Measurements from ENCODE around the gene LPCAT1.

Gene LPCAT1

DNA sequence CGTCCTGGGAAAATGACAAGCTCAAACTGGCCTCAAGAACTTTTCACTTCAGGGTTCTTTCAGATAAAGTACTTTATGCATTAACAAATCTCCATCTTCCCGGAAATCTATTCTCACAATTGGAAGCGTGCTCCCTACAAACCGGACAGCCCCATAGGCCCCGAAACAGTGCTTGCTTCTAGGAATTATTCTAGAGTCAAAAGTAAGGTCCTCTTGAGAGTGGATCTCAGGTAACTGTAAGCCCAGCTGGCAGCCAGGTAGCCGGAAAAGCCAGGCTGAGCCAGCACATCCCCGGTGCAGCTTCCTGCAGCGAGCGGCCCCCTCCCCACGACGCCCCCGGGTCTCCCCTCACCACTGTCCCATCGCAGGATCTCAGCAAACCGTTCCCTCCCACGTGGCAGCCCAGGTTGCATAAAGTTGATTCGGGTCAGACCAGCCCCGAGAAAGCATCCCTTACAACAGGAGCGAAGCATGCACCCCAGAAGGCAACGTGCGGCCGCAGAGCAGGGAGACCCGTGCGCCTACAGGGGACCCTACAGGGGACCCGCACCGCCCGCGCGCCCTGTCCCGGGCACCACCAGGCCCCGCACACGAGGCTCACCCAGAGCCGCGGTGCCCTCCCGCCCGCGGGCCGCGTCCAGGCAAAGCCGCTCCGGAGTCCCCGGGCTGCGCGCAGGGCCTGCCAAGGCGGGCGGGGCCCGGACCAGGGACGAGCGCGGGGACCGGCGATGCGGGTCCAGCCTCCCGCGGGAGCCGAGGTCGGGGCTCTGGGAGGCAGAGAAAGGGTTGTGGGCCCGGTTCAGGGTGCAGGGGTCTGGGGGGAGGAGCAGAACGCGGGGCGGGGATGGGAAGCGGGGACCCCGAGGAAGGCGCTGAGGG, 920 bp downstream of the LPCAT1 start:
- H3K27ac ChIP-seq: no peak overlapping the region

DNA sequence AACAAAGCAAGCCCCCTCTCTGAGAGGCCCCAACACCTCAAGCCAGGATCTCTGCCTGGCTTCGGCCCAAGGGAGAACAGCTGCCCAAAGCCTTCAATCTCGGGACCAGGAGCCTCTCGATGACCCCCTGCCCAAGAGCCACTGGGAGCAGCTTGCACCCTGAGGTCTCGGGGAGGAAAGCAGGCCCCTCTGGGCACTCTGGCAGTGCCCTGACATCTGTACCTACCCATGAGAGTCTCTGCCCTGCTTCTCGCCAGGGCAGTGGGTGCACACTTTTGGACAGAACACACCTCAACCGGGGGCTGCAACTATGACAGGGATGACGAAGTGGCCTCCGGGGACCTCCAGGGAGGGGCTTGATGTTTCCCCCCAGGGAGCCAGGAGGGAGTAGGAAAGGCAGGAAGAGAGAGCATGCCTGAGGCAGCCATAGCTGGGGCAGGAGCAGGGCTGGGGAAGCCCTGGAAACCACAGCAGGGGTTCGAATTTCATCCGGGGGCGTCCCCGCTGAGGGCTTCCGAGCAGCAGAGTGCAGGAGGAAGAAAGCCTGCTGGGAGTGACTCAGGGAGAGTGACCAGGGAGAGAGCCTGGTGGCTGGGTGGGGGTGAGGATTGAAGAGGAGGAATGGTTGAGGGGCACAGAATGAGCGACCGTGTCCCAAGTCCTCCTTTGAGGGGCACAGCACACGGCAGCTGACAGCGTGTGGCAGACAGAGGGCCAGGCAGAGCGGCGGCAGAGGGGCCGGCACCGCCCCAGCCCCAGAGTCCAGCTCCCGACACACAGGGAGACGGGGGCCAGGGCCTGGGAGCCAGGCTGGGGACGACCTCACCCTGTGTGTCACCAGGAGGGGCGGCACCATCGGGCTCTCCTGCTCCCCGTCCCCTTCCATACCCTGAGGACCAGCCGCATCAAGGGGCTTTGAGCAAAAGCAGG, 1.8 kb downstream of the LPCAT1 start:
- TF ChIP-seq, protein P1, sequence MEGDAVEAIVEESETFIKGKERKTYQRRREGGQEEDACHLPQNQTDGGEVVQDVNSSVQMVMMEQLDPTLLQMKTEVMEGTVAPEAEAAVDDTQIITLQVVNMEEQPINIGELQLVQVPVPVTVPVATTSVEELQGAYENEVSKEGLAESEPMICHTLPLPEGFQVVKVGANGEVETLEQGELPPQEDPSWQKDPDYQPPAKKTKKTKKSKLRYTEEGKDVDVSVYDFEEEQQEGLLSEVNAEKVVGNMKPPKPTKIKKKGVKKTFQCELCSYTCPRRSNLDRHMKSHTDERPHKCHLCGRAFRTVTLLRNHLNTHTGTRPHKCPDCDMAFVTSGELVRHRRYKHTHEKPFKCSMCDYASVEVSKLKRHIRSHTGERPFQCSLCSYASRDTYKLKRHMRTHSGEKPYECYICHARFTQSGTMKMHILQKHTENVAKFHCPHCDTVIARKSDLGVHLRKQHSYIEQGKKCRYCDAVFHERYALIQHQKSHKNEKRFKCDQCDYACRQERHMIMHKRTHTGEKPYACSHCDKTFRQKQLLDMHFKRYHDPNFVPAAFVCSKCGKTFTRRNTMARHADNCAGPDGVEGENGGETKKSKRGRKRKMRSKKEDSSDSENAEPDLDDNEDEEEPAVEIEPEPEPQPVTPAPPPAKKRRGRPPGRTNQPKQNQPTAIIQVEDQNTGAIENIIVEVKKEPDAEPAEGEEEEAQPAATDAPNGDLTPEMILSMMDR (IDR thresholded peaks at IDR 0.05): no peak
- no peak for TF ChIP-seq ZFX (IDR thresholded peaks at IDR 0.05; ENCODE audit: borderline replicate concordance)
- H3K27ac ChIP-seq: no peak overlapping the region

More for the DNA sequence above, 920 bp downstream of the LPCAT1 start:
- TF ChIP-seq, protein P1 (IDR thresholded peaks at IDR 0.05): no peak
- TF ChIP-seq ZFX (IDR thresholded peaks at IDR 0.05; ENCODE audit: borderline replicate concordance): no peak

DNA sequence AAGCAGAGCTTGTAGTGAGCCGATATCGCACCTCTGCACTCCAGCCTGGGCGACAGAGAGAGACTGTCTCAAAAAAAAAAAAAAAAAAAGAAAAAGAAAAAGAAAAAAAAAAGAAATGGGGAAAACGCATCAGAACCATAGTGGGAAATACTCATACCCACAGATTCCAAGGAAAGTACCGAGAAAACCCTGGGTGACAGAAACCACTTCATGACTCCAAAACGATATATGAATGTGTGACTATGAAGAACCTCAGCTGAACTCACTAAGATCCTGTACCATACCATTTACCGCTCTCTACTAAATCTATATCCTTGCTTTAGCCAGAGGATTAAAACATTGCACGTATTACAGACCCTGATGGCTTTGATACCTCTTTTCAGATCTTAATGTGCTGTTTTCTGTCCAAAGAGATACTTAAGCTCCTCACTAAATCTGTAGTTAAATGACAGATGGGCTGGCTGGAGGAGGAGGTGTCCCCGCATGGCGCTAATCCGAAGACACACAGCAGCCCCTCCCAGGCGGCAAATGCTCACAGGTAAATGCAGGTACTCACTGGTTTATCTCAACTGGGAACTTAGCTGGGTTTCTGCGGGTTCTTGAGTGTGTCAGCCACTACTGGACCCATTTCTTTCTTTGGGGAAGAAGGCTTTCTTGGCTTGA, 2.8 kb downstream of the LPCAT1 start:
- H3K27ac ChIP-seq: no peak overlapping the region
- TF ChIP-seq ZFX (IDR thresholded peaks at IDR 0.05; ENCODE audit: borderline replicate concordance): no peak
- TF ChIP-seq, protein P1 (IDR thresholded peaks at IDR 0.05): no peak

DNA sequence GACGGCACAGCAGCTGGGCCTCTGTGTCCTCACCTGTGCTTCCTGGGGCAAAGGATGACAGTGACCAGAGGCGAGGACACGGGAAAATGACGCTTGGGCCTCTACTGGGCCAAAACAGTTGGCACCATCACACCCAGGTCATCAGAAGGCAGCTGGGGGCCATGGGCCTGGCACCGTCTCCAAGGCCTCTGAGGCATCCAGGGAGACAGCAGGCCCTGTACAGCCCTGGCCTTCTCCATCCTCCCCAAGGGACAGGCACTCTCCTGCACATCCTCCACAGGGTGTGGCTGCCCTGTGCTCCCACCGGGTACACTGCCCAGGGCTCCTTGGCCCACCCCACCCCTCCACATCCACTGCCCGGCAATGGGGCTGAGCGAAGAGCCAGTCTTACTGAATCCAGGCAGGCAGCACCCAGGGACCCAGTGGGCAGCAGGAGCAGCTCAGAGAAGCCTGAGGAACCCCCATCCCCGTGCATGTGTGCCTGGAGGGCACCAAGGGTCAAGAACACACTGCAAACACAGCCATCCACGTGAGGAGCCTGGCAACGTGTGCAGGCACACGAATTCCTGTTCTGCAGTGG, 4.0 kb downstream of the LPCAT1 start:
- H3K27ac ChIP-seq: no peak overlapping the region
- TF ChIP-seq ZFX (IDR thresholded peaks at IDR 0.05; ENCODE audit: borderline replicate concordance): no peak
- TF ChIP-seq, protein P1 (IDR thresholded peaks at IDR 0.05): no peak

DNA sequence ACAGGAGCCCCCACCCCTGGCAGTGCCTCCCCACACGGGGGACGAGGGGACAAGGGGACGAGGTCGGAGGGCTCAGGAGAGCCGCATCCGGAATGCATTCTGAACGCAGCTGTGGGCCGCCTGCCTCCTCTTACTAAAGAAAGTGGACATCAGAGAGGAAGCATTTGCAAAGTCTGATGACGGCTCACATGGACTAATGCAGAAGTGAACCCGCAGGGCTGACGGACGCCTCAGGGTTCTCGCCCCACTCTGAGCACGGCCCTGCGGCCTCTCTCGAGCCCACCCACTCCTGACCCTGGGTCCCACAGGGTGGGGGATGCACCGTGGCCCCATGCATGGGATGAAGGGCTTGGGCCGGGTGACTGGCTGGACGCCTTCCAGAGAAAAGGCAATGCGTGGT, 5.9 kb downstream of the LPCAT1 start:
- TF ChIP-seq, protein P1 (IDR thresholded peaks at IDR 0.05): no peak
- TF ChIP-seq ZFX (IDR thresholded peaks at IDR 0.05; ENCODE audit: borderline replicate concordance): no peak
- no peak overlapping the region for H3K27ac ChIP-seq

DNA sequence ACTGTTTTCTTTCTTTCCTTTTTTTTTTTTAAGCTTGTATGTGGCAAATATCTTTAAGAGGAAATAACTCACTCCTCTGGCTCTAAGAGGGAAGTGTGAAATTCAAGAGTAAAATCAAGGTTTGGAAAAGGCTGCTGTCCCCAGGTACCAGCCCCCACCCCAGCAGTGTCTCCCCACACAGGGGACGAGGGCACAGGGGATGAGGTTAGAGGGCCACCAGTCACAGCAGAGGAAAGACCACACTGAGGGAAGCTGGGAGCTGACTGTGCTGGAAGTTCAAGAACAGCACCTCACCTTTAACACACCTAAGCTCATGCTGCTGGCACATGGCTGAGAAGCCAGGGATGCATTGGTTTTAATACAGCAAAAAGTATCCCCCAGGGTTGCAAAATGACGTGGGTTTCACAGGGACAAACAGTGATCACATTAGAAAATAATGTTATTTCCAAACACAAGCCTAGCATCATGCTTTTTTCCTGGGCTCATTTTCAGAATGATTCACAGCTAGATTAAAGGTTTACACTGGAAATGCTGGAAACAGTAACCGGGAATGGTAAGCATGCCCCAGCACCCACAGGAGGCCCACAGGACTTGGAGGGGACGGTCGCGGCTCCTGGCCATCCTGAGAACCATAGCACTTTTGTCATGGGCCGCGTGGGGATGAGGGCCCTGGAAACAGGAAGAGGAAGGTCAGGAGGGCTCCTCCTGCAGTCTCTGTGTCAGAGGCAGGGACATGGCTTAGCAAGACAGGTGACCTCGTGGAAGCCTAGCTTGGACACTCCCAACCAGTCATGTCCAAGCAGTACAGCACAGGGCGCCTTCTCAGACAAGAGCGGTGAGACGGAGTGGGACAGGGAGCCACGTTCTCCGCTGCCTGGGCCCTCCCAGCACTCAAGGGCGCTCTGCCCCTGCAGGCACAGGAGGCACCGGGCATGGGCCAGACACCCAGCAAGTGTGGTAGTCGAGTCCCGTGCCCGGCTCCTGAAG, 6.9 kb downstream of the LPCAT1 start:
- H3K27ac ChIP-seq: no peak overlapping the region
- TF ChIP-seq ZFX (IDR thresholded peaks at IDR 0.05; ENCODE audit: borderline replicate concordance): no peak
- TF ChIP-seq, protein P1 (IDR thresholded peaks at IDR 0.05): no peak

All from 22Rv1 (cell line).